GM12865 (cell line): ENCODE data around the gene ANKLE2.

Experiments used
- DNase-seq: peaks from one replicate; pipeline ENCODE4 v3.0.0; 2010; ENCODE audit warnings: low read depth
- H3K4me3 ChIP-seq: 2 replicates; pipeline ENCODE4 v1.5.1; 2011; ENCODE audit warnings: mild to moderate bottlenecking, low read depth, low read length, control low read depth
- TF ChIP-seq, protein P1 (sequence below): IDR thresholded peaks from 2 replicates; pipeline ENCODE4 v1.5.1; 2011; ENCODE audit warnings: low read length, control low read depth, low read depth, inconsistent platforms; ENCODE audit not compliant: insufficient read depth; ENCODE audit errors: missing control alignments

Gene ANKLE2

DNA sequence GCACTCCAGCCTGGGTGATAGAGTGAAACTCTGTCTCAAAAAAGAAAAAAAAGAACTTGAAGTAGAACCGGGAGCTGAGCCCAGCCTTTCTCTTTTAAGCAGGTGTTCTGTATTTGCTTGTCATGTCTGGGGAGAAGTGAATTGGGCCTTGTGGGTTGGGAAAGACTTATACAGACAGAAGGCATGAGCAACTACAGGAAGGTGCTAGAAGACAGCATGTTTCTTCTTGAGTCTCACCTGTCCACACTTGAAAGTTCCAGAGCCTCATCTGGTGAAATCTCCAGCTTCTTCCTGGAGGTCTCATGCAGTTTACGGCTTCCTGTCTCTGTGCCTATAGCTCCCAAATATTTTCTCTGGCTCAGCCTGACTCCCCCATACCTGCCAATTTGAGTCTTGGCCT is 48.5 kb downstream of the ANKLE2 start:
- no peak for DNase-seq
- no peak overlapping the region for H3K4me3 ChIP-seq
- TF ChIP-seq, protein P1, sequence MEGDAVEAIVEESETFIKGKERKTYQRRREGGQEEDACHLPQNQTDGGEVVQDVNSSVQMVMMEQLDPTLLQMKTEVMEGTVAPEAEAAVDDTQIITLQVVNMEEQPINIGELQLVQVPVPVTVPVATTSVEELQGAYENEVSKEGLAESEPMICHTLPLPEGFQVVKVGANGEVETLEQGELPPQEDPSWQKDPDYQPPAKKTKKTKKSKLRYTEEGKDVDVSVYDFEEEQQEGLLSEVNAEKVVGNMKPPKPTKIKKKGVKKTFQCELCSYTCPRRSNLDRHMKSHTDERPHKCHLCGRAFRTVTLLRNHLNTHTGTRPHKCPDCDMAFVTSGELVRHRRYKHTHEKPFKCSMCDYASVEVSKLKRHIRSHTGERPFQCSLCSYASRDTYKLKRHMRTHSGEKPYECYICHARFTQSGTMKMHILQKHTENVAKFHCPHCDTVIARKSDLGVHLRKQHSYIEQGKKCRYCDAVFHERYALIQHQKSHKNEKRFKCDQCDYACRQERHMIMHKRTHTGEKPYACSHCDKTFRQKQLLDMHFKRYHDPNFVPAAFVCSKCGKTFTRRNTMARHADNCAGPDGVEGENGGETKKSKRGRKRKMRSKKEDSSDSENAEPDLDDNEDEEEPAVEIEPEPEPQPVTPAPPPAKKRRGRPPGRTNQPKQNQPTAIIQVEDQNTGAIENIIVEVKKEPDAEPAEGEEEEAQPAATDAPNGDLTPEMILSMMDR: no peak

GRCh38 chr12:132711080-132711843 is 50.4 kb downstream of the ANKLE2 start:
- TF ChIP-seq, protein P1: no peak
- H3K4me3 ChIP-seq: peak overlapping the region; percentile 90
- DNase-seq: peak; percentile 57

GRCh38 chr12:132710405-132711079 is 51.1 kb downstream of the ANKLE2 start, which contains the start of gene PGAM5:
TSS of gene PGAM5 (plus strand) at chr12:132710842. CDS start at chr12:132710877, 35 bp downstream.
- peak within 1 kb of the TSS; percentile 90 for H3K4me3 ChIP-seq
- peak; percentile 98 for DNase-seq
- TF ChIP-seq, protein P1: no peak

DNA sequence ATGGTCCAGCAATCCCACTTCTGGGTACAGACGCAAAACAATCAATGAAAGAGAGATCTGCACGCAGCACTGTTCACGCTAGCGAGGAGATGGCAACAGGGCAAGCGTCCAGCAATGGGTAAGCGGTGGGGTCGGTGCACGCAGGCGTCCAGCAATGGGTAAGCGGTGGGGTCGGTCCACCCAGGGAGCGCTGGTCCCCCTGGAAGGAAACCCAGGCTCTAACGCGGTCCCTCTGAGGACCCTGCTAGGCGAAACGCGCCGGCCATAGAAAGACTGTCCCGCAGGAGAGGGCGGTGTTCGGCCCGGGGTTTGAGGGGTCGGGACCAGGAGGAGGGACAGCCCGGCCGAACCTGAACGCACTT is 51.6 kb downstream of the ANKLE2 start:
- H3K4me3 ChIP-seq: peak overlapping the region; percentile 76
- TF ChIP-seq, protein P1: no peak
- DNase-seq: peak; percentile 33

- no peak for DNase-seq
- TF ChIP-seq, protein P1: no peak
- H3K4me3 ChIP-seq: no peak overlapping the region
These were observed 53.5 kb downstream of the ANKLE2 start for GRCh38 chr12:132708150-132708549.

- TF ChIP-seq, protein P1: no peak
- no peak for DNase-seq
- no peak overlapping the region for H3K4me3 ChIP-seq
These were observed 54.4 kb downstream of the ANKLE2 start for GRCh38 chr12:132707241-132707640.
